A673 (cell line): Measurements from ENCODE around the gene RPS16. TPM values are rescaled to one million over a fixed set of nuclear protein-coding genes. Genes with fewer than 3 reads are reported as not detected.

Experiments
- BruUV-seq: library from RNA; stranded (reverse); fragments of 400-500 nt; replicated peaks from 2 replicates; lab custom pipeline; 2021; lab: Mats Ljungman, UMichigan
- CTCF ChIA-PET: fragments of 300-600 bp; sonication (Branson Sonifier 250); formaldehyde crosslinking; loops from one replicate; lab custom pipeline; 2022; ENCODE audit warnings: antibody characterized with exemption; lab: Charles Lee
- POLR2A ChIA-PET: fragments of 300-600 bp; sonication (Branson Sonifier 250); formaldehyde crosslinking; loops from one replicate; lab custom pipeline; 2022; ENCODE audit warnings: antibody characterized with exemption; ENCODE audit not compliant: low non-redundant PET; lab: Charles Lee
- DNase-seq: peaks from one replicate; pipeline ENCODE4 v3.0.0-alpha.2; 2015; ENCODE audit warnings: low spot score
- H3K27ac ChIP-seq: fragments of 200-600 bp; sonication (generic); 2 replicates; pipeline ENCODE4 v1.5.1; 2016; ENCODE audit warnings: mixed run types, low read depth, mild to moderate bottlenecking, mixed read lengths, antibody characterized with exemption, low read length; ENCODE audit not compliant: poor library complexity, severe bottlenecking
- H3K27me3 ChIP-seq: fragments of 200-600 bp; sonication (generic); replicated peaks from 2 replicates; pipeline ENCODE4 v1.6.1; 2017; ENCODE audit warnings: mixed run types, low read depth, mild to moderate bottlenecking, mixed read lengths, antibody characterized with exemption, low read length; ENCODE audit not compliant: insufficient read depth, poor library complexity
- H3K36me3 ChIP-seq: fragments of 200-600 bp; sonication (generic); 2 replicates; pipeline ENCODE4 v1.6.1; 2016; ENCODE audit warnings: mixed run types, mild to moderate bottlenecking, mixed read lengths, antibody characterized with exemption, low read length; ENCODE audit not compliant: insufficient read depth, poor library complexity, severe bottlenecking
- H3K4me1 ChIP-seq: fragments of 200-600 bp; sonication (generic); 2 replicates; pipeline ENCODE4 v1.6.1; 2017; ENCODE audit warnings: mixed run types, mild to moderate bottlenecking, mixed read lengths, antibody characterized with exemption, low read length; ENCODE audit not compliant: insufficient read depth, poor library complexity, severe bottlenecking
- H3K4me3 ChIP-seq: fragments of 200-600 bp; sonication (generic); 2 replicates; pipeline ENCODE4 v1.5.1; 2016; ENCODE audit warnings: low read depth, mixed run types, mild to moderate bottlenecking, mixed read lengths, low read length; ENCODE audit not compliant: poor library complexity, severe bottlenecking
- H3K9me3 ChIP-seq: fragments of 200-600 bp; sonication (generic); 2 replicates; pipeline ENCODE4 v1.6.1; 2016; ENCODE audit warnings: mixed run types, low read depth, mild to moderate bottlenecking, mixed read lengths, antibody characterized with exemption, low read length; ENCODE audit not compliant: poor library complexity, severe bottlenecking
- CTCF ChIP-seq: fragments of 300-800, 200-600 bp; sonication (generic); conservative IDR thresholded peaks from 2 replicates; pipeline ENCODE4 v1.5.1; 2017; ENCODE audit warnings: low read depth, mild to moderate bottlenecking, antibody characterized with exemption, low read length, moderate library complexity, mixed read lengths
- EZH2 ChIP-seq: fragments of 200-600 bp; sonication (generic); IDR thresholded peaks from 2 replicates; pipeline ENCODE4 v1.6.1; 2017; ENCODE audit warnings: borderline replicate concordance, low read depth, mild to moderate bottlenecking, mixed read lengths, antibody characterized with exemption, low read length; ENCODE audit not compliant: poor library complexity, severe bottlenecking
- intact Hi-C: fragments of 100-400 bp; cut with micrococcal nuclease; formaldehyde crosslinking; loops from one replicate; pipeline ENCODE4 v1.10.0; 2022; ENCODE audit not compliant: unreplicated experiment
- total RNA-seq: library from RNA; stranded (reverse); gene quantifications from 2 replicates; pipeline ENCODE4 v1.2.3, GENCODE V29; 2021

Gene RPS16
- total RNA-seq, 1 experiment from 2014 or later, result 1,898 TPM

GRCh38 chr19:39388657-39389056 lies 47.1 kb downstream of the RPS16 start:
- intact Hi-C loops, result no loop called here
- CTCF ChIA-PET, result no interaction called here
- TSS peak; percentile 56 for BruUV-seq

GRCh38 chr19:39386557-39386956 lies 49.2 kb downstream of the RPS16 start:
- TF ChIP-seq CTCF (no peak), EZH2 (no peak)
- H3K4me1 ChIP-seq, result peaks cover 8% of the 10 kb centered on the region
- no peak for DNase-seq
- no peaks in the 10 kb centered on the region for H3K9me3 ChIP-seq
- no peak overlapping the region for H3K4me3 ChIP-seq
- intact Hi-C loops, result no loop called here
- POLR2A ChIA-PET, result no interaction called here
- CTCF ChIA-PET, result no interaction called here
- H3K27ac ChIP-seq, result no peak overlapping the region
- BruUV-seq, result no TSS peak
- peaks cover 66% of the 10 kb centered on the region for H3K36me3 ChIP-seq
- no peaks in the 10 kb centered on the region for H3K27me3 ChIP-seq

More at GRCh38 chr19:39388657-39389056, 47.1 kb downstream of the RPS16 start:
- peaks cover 59% of the 10 kb centered on the region for H3K36me3 ChIP-seq
- TF ChIP-seq CTCF (no peak), EZH2 (no peak)
- POLR2A ChIA-PET, result no interaction called here
- no peaks in the 10 kb centered on the region for H3K9me3 ChIP-seq
- peaks cover 17% of the 10 kb centered on the region for H3K4me1 ChIP-seq
- no peak for DNase-seq
- H3K27me3 ChIP-seq, result no peaks in the 10 kb centered on the region
- no peak overlapping the region for H3K27ac ChIP-seq
- H3K4me3 ChIP-seq, result no peak overlapping the region

GRCh38 chr19:39385629-39386411 lies 49.9 kb downstream of the RPS16 start:
- Histone ChIP-seq H3K27me3 (no peaks in the 10 kb centered on the region), H3K36me3 (peaks cover 72% of the 10 kb centered on the region), H3K27ac (no peak overlapping the region), H3K4me1 (peaks cover 8% of the 10 kb centered on the region), H3K4me3 (no peak overlapping the region), H3K9me3 (no peaks in the 10 kb centered on the region)
- ChIA-PET POLR2A (no interaction called here), CTCF (no interaction called here)
- TF ChIP-seq EZH2, result no peak
- TF ChIP-seq CTCF, result no peak
- intact Hi-C loops, result no loop called here
- DNase-seq, result no peak
- BruUV-seq, result TSS peak; percentile 68
